ENCODE measurements around the gene THEMIS. TPM values are rescaled to one million over a fixed set of nuclear protein-coding genes. Genes with fewer than 3 reads are reported as not detected.

The THEMIS gene, protein sequence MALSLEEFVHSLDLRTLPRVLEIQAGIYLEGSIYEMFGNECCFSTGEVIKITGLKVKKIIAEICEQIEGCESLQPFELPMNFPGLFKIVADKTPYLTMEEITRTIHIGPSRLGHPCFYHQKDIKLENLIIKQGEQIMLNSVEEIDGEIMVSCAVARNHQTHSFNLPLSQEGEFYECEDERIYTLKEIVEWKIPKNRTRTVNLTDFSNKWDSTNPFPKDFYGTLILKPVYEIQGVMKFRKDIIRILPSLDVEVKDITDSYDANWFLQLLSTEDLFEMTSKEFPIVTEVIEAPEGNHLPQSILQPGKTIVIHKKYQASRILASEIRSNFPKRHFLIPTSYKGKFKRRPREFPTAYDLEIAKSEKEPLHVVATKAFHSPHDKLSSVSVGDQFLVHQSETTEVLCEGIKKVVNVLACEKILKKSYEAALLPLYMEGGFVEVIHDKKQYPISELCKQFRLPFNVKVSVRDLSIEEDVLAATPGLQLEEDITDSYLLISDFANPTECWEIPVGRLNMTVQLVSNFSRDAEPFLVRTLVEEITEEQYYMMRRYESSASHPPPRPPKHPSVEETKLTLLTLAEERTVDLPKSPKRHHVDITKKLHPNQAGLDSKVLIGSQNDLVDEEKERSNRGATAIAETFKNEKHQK
- total RNA-seq, result 1 to 10 TPM; 1.2 to 2.7 (median 2.0) TPM
- long read RNA-seq, donor 1, result 0 reads
- long read RNA-seq, donor 2, result 0 reads

DNA sequence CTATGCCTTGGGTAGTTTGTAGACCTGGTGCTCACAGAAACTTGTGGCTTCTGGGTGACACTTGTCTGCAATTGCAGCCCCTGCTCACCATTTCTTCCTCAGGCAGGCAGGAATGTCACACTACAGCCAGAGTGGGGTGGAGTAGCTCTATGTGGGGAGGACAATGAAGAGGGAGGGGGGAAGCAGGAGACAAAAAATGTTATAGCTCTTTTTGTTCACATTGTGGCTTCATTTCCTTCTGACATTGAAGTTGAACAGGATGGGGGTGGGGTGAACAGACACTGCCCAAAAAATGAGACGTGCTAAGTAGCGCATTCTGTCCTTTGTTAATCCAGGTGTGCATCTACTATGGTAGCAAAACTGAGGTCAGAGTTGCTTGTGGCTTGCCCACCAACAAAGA is at the start of gene THEMIS:
Gene THEMIS (minus strand): TSS at position 124 of the 400 bp plus-strand sequence. CDS start 126 bp downstream, outside the sequence.
- Histone ChIP-seq H3K9me3 (no peaks in the 10 kb centered on the region), H3K36me3 (ENCODE audit: low read depth) (no peaks in the 10 kb centered on the region), H3K4me1 (ENCODE audit: low read depth) (no peaks in the 10 kb centered on the region), H3K4me3 (no peak within 1 kb of the TSS)
- DNase-seq (peak in 2 of 3 donors; percentile 7 to 24), ATAC-seq (peak; percentile 71)
- intact Hi-C loops (cut with DNase I, micrococcal nuclease), result no loop called here
- TF ChIP-seq, protein P1, sequence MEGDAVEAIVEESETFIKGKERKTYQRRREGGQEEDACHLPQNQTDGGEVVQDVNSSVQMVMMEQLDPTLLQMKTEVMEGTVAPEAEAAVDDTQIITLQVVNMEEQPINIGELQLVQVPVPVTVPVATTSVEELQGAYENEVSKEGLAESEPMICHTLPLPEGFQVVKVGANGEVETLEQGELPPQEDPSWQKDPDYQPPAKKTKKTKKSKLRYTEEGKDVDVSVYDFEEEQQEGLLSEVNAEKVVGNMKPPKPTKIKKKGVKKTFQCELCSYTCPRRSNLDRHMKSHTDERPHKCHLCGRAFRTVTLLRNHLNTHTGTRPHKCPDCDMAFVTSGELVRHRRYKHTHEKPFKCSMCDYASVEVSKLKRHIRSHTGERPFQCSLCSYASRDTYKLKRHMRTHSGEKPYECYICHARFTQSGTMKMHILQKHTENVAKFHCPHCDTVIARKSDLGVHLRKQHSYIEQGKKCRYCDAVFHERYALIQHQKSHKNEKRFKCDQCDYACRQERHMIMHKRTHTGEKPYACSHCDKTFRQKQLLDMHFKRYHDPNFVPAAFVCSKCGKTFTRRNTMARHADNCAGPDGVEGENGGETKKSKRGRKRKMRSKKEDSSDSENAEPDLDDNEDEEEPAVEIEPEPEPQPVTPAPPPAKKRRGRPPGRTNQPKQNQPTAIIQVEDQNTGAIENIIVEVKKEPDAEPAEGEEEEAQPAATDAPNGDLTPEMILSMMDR (IDR thresholded peaks at IDR 0.05), result no peak

DNA sequence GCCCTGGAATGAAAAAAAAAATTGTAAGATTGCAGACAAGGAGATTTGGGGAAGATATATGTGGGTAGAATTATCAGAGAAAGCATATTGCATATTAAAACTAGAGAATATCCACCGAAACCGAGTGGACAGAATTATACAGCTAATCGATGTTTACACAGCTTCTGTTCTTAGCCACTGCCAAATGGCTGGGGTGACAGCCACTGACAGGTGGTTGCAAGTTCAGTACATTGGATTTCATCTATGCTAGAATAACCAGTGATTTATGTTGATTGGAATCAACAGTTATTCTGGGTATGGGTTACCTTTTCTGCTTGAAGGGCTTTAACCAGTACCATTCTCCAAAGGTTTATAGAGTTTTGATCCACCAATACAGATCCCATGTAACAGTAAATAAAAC is 48.4 kb upstream of the THEMIS start:
- H3K4me3 ChIP-seq, result no peak overlapping the region
- no peaks in the 10 kb centered on the region for H3K36me3 ChIP-seq (ENCODE audit: low read depth)
- H3K9me3 ChIP-seq, result no peaks in the 10 kb centered on the region
- no peak for ATAC-seq
- DNase-seq, result no peak
- H3K4me1 ChIP-seq (ENCODE audit: low read depth), result no peaks in the 10 kb centered on the region
- intact Hi-C loops (cut with DNase I, micrococcal nuclease), result no loop called here
- TF ChIP-seq, protein P1 (IDR thresholded peaks at IDR 0.05), result no peak

DNA sequence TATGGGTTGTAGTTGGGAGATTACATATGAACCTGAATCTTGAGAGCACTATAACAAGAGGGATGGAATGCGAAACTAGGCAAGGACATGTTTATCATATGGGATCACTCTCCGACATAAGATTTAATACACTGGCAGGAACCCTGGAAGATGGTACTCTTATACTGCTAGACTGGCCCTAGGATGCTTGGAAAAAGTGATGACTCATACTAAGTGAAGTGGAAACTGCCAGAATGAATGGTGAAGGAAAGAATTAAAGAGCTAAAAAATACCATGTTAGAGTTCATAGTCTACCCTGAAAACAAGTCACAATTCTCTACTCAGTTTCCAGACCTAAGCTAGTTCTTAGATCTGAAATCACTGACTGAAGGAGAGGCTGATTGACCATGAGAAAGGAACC is 45.5 kb upstream of the THEMIS start:
- Histone ChIP-seq H3K9me3 (no peaks in the 10 kb centered on the region), H3K4me3 (no peak overlapping the region), H3K36me3 (ENCODE audit: low read depth) (no peaks in the 10 kb centered on the region), H3K4me1 (ENCODE audit: low read depth) (no peaks in the 10 kb centered on the region)
- ATAC-seq (no peak), DNase-seq (no peak)
- TF ChIP-seq, protein P1 (IDR thresholded peaks at IDR 0.05), result no peak
- intact Hi-C loops (cut with DNase I, micrococcal nuclease), result no loop called here

DNA sequence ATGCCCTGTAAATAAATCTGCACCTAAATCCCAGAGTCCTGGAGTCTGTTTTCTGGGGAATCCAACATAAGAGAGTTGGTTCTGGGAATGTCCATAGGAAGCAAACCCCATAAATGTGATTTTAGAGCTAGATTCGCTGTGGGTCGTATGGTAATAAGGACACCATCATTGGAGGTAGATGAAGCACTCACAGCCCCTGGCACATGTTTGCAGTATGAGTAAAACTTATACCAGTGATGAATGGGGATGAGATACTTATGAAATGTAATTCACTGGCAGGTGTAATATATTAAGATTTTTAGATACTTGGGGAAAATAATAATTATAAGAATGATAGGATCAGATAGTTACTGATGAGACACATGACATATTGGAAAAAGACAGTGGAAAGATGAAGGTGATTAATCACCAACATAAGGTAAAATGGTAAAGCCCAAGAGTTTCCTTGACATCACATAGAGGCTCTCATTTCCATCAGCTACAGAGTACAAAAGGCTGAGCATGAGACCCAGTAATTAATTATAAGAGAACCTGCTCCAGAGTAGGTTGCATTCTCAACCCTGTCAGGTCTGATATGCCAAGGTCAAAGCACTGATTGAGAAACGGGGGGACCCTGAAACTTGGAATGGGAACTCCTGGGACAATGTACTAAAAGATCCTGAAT is 44.7 kb upstream of the THEMIS start:
- ATAC-seq, result no peak
- no peak for DNase-seq
- H3K9me3 ChIP-seq, result no peaks in the 10 kb centered on the region
- H3K4me1 ChIP-seq (ENCODE audit: low read depth), result no peaks in the 10 kb centered on the region
- intact Hi-C loops (cut with DNase I, micrococcal nuclease), result no loop called here
- H3K4me3 ChIP-seq, result no peak overlapping the region
- H3K36me3 ChIP-seq (ENCODE audit: low read depth), result no peaks in the 10 kb centered on the region
- TF ChIP-seq, protein P1 (IDR thresholded peaks at IDR 0.05), result no peak

DNA sequence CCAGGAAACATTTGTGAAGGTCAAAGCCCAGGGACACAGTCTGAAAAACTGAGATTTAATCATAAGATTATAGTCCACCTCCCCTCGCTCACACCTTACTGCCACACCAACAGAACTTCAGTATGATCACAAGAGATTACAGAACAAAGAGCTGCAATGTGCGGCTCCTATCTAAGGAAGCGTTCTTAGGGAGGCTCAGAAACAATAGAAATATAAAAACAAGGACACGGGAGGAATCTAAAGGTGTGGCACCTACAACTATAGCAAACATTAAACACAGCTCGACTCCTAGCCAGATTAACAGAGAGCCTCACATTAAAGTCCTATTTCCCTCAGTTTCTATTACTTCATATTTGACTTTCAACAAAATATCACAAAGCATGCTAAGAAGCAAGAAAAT is 40.4 kb upstream of the THEMIS start:
- H3K36me3 ChIP-seq (ENCODE audit: low read depth), result no peaks in the 10 kb centered on the region
- DNase-seq, result peak in 1 of 3 donors; percentile 17
- no peak overlapping the region for H3K4me3 ChIP-seq
- intact Hi-C loops (cut with DNase I, micrococcal nuclease), result no loop called here
- no peaks in the 10 kb centered on the region for H3K4me1 ChIP-seq (ENCODE audit: low read depth)
- no peaks in the 10 kb centered on the region for H3K9me3 ChIP-seq
- peak; percentile 74 for ATAC-seq
- TF ChIP-seq, protein P1 (IDR thresholded peaks at IDR 0.05), result no peak

All from mucosa of descending colon (tissue), 3 donors.